Hepatocyte (in vitro differentiated cells): ENCODE results near the gene SLC29A4. TPM values are rescaled to one million over a fixed set of nuclear protein-coding genes. Genes with fewer than 3 reads are reported as not detected.
"Not testable (repeated sequence)": the region's sequence is repeated elsewhere in the genome, so short reads cannot be mapped to it uniquely, and the experiment has no call there.

Experiments used
- DNase-seq: peaks from one replicate; pipeline ENCODE4 v3.0.0-alpha.2; 2016; ENCODE audit warnings: low spot score
- H2AFZ ChIP-seq: fragments of 200-600 bp; sonication (generic); 2 replicates; pipeline ENCODE4 v1.6.0; 2016; ENCODE audit warnings: antibody characterized with exemption, mild to moderate bottlenecking
- H3K27ac ChIP-seq: fragments of 200-600 bp; sonication (generic); 2 replicates; pipeline ENCODE4 v1.5.1; 2016; ENCODE audit warnings: mild to moderate bottlenecking
- H3K27me3 ChIP-seq: fragments of 200-600 bp; sonication (generic); 2 replicates; pipeline ENCODE4 v1.6.1; 2016
- H3K36me3 ChIP-seq: fragments of 200-600 bp; sonication (generic); replicated peaks from 2 replicates; pipeline ENCODE4 v1.5.1; 2016; ENCODE audit warnings: low read depth; ENCODE audit not compliant: insufficient read depth
- H3K4me1 ChIP-seq: fragments of 200-600 bp; sonication (generic); 2 replicates; pipeline ENCODE4 v1.5.1; 2016; ENCODE audit warnings: mild to moderate bottlenecking, moderate library complexity; ENCODE audit not compliant: insufficient read depth
- H3K4me2 ChIP-seq: fragments of 200-600 bp; sonication (generic); 2 replicates; pipeline ENCODE4 v1.6.0; 2016
- H3K4me3 ChIP-seq: fragments of 200-600 bp; sonication (generic); 2 replicates; pipeline ENCODE4 v1.5.1; 2016; ENCODE audit warnings: mild to moderate bottlenecking
- H3K79me2 ChIP-seq: fragments of 200-600 bp; sonication (generic); 2 replicates; pipeline ENCODE4 v1.6.0; 2017; ENCODE audit warnings: mild to moderate bottlenecking
- H3K9me2 ChIP-seq: fragments of 200-600 bp; sonication (generic); replicated peaks from 2 replicates; pipeline ENCODE4 v1.6.0; 2017; ENCODE audit warnings: mild to moderate bottlenecking; ENCODE audit not compliant: insufficient read depth
- H3K9me3 ChIP-seq: fragments of 200-600 bp; sonication (generic); 2 replicates; pipeline ENCODE4 v1.5.1; 2016; ENCODE audit warnings: low read depth, mild to moderate bottlenecking
- H4K20me1 ChIP-seq: fragments of 200-600 bp; sonication (generic); 2 replicates; pipeline ENCODE4 v1.6.0; 2016; ENCODE audit warnings: mild to moderate bottlenecking; ENCODE audit not compliant: insufficient read depth, poor library complexity, severe bottlenecking
- EZH2 ChIP-seq: fragments of 200-600 bp; sonication (generic); IDR thresholded peaks from 2 replicates; pipeline ENCODE4 v1.6.1; 2016; ENCODE audit warnings: antibody characterized with exemption, mild to moderate bottlenecking, borderline replicate concordance
- EZH2phosphoT487 ChIP-seq: fragments of 200-600 bp; sonication (generic); IDR thresholded peaks from one replicate; pipeline ENCODE4 v1.6.1; 2018; ENCODE audit warnings: antibody characterized with exemption, mild to moderate bottlenecking, low read depth, moderate library complexity; ENCODE audit not compliant: unreplicated experiment, severe bottlenecking
- WGBS: methylation state at CpG from one replicate; pipeline ENCODE4 v1.1.6; 2016; ENCODE audit warnings: low lambda C conversion rate; ENCODE audit errors: missing lambda C conversion rate; 5-methylcytosine and 5-hydroxymethylcytosine counted together
- polyA plus RNA-seq: library from polyadenylated mRNA; unstranded; fragments of >200 nt; fragmentation: Nextera tagmentation; extraction: Ambion mirVana; gene quantifications from 2 replicates; pipeline ENCODE4 v1.2.1, GENCODE V29; 2016
- total RNA-seq: library from RNA; depleted of rRNA; stranded (reverse); fragments of >200 nt; gene quantifications from 2 replicates; pipeline ENCODE4 v1.2.3, GENCODE V29; 2014
- TF ChIP-seq, protein P1 (sequence below): fragments of 200-600 bp; sonication (generic); IDR thresholded peaks from 2 replicates; pipeline ENCODE4 v1.5.1; 2016; ENCODE audit warnings: antibody characterized with exemption, mild to moderate bottlenecking; ENCODE audit not compliant: poor library complexity

SLC29A4 gene
- total and polyA plus RNA-seq, 2 experiments from 2014 or later: 21.9 to 36.1 TPM

DNA sequence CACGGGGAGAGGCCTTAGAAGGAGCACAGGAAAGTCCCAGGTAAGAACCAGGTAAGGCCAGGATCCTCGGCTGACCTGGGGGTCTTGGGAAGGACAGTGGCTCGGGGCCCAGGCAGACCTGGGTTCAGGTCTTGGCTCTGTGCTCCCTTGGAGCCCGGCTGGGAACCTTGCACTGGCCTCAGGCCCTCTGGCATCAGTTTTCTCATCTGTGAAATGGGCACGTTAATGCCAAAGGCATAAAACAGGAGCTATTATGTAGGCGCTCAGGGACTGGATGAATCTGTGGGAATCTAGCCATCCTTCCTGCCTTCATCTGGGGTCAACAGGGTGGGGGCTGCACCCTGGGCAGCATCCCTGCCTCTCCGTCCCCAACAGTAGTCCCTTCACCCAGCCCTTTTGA is 8.3 kb upstream of the SLC29A4 start:
- Histone ChIP-seq H3K79me2 (no peaks in the 10 kb centered on the region), H2AFZ (no peak overlapping the region), H3K9me3 (no peaks in the 10 kb centered on the region), H3K36me3 (no peaks in the 10 kb centered on the region), H3K4me1 (no peaks in the 10 kb centered on the region), H4K20me1 (no peaks in the 10 kb centered on the region), H3K9me2 (no peaks in the 10 kb centered on the region), H3K4me3 (no peak overlapping the region), H3K27me3 (no peaks in the 10 kb centered on the region), H3K4me2 (no peak overlapping the region), H3K27ac (no peak overlapping the region)
- TF ChIP-seq EZH2 (no peak), EZH2phosphoT487 (no peak)
- TF ChIP-seq, protein P1, sequence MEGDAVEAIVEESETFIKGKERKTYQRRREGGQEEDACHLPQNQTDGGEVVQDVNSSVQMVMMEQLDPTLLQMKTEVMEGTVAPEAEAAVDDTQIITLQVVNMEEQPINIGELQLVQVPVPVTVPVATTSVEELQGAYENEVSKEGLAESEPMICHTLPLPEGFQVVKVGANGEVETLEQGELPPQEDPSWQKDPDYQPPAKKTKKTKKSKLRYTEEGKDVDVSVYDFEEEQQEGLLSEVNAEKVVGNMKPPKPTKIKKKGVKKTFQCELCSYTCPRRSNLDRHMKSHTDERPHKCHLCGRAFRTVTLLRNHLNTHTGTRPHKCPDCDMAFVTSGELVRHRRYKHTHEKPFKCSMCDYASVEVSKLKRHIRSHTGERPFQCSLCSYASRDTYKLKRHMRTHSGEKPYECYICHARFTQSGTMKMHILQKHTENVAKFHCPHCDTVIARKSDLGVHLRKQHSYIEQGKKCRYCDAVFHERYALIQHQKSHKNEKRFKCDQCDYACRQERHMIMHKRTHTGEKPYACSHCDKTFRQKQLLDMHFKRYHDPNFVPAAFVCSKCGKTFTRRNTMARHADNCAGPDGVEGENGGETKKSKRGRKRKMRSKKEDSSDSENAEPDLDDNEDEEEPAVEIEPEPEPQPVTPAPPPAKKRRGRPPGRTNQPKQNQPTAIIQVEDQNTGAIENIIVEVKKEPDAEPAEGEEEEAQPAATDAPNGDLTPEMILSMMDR: no peak
- WGBS: 97% methylated on average over 7 of the region's 7 CpGs
- no peak for DNase-seq

DNA sequence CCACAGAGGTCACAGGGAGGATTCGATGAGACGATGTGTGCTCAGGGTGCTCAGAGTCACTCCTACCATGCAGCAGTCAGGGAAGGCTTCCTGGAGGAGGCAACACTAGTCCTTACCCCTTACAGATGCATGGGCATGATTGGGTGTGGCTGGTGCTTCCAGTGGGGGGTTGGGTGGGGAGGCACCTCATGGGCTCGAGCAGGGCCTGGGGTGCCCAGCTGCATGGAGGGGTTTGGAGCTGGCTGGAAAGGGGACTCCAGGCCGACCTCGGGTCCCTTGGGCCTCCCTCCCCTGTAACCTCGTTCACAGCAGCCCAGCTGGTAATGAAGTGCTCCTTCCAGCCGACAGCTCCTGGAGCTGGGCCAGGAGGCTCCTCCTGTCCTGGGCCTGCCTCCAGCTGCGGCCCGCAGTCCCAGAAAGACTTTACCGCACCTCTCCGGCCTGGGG is 7.7 kb upstream of the SLC29A4 start:
- H3K27ac ChIP-seq: not testable (repeated sequence)
- WGBS: 83% methylated on average over 11 of the region's 11 CpGs

DNA sequence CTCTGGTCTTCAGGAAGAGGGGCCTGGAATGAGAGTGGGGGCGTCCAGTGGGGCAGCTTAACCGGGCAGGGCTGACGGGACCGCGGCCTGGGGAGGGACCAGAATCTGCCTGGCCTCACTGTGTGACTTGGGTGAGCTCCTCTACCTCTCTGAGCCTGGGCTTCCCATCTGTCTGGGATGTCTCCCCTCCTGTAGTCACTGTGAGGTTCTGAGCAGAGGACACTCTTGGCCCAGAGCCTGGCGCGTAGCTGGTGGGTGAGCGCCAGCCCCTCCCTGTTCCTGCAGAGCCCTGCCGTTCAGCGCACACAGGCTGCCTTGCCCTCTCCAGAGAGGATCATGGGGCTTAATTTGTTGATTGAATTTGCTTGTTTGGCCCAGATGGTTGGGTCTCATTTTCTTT is 7.2 kb upstream of the SLC29A4 start:
- H3K4me2 ChIP-seq, H3K27ac ChIP-seq, H3K9me3 ChIP-seq, H3K4me1 ChIP-seq, DNase-seq, H3K9me2 ChIP-seq, H4K20me1 ChIP-seq, H3K27me3 ChIP-seq, H2AFZ ChIP-seq, H3K4me3 ChIP-seq, H3K36me3 ChIP-seq, H3K79me2 ChIP-seq: not testable (repeated sequence)
- WGBS: 83% methylated on average over 10 of the region's 10 CpGs

More for the DNA sequence above, 7.7 kb upstream of the SLC29A4 start:
- not testable (repeated sequence) for H3K4me1 ChIP-seq, H3K27me3 ChIP-seq, H2AFZ ChIP-seq, H4K20me1 ChIP-seq, H3K9me2 ChIP-seq, H3K36me3 ChIP-seq, H3K79me2 ChIP-seq, H3K4me2 ChIP-seq, DNase-seq, H3K4me3 ChIP-seq, H3K9me3 ChIP-seq

DNA sequence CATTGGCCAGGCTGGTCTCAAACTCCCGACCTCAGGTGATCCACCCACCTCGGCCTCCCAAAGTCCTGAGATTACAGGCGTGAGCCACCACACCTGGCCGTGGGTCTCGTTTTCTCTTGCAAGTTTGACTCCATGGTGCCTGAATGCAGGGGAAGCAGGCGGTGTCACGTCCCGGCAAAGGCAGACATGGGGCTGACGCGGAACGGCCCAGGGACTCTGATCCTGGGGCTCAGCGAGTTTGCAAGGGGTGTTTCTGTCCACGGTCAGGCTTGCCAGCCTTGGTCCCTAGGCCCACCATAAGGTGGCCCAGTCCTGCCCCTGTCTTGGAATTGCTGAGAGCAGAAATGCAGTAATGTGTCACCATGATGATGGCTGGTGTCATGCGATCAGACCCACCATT is 6.6 kb upstream of the SLC29A4 start:
- not testable (repeated sequence) for H3K4me3 ChIP-seq, H3K27me3 ChIP-seq, H3K4me1 ChIP-seq, H3K4me2 ChIP-seq, DNase-seq, H3K27ac ChIP-seq, H3K9me2 ChIP-seq, H4K20me1 ChIP-seq, H3K79me2 ChIP-seq, H3K9me3 ChIP-seq, H2AFZ ChIP-seq, H3K36me3 ChIP-seq
- WGBS: 95% methylated on average over 13 of the region's 14 CpGs

DNA sequence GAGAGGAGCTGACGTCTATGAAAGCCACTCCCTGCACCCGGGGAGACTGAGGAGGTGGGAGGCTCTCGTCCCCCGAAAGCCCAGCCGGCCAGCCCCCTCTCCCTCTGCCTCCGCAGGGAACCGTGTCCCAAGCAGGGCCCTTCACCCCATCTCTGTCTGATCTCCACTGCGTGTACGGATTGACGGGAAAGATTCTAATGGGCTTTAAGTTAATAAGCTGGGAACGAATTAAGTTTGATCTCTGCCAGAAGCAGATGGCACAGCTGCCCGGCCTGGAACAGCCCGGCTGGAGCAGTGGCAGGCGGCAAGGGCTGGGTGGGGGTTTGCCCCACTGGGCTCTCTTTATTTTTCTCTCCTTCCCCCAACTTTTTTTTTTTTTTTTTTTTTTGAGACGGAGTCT is 6.1 kb upstream of the SLC29A4 start:
- no peaks in the 10 kb centered on the region for H3K79me2 ChIP-seq
- H3K9me2 ChIP-seq: no peaks in the 10 kb centered on the region
- H3K4me3 ChIP-seq: no peak overlapping the region
- no peaks in the 10 kb centered on the region for H3K27me3 ChIP-seq
- no peaks in the 10 kb centered on the region for H4K20me1 ChIP-seq
- 86% methylated on average over 15 of the region's 15 CpGs for WGBS
- no peak for DNase-seq
- H3K4me2 ChIP-seq: no peak overlapping the region
- no peaks in the 10 kb centered on the region for H3K36me3 ChIP-seq
- H3K27ac ChIP-seq: no peak overlapping the region
- no peaks in the 10 kb centered on the region for H3K4me1 ChIP-seq
- TF ChIP-seq EZH2phosphoT487 (no peak), EZH2 (no peak)
- TF ChIP-seq, protein P1: no peak
- H3K9me3 ChIP-seq: no peaks in the 10 kb centered on the region
- H2AFZ ChIP-seq: no peak overlapping the region
